Activated T-helper 9 cell treated with anti-CD3 and anti-CD28 coated beads, Interleukin-2, amount 50 U/mL, for 16 hours (primary cell): ENCODE measurements around the gene STARD13.

Source experiments
- DNase-seq: peaks from one replicate; pipeline ENCODE4 v3.0.0-alpha.2; 2020; ENCODE audit warnings: low read depth

STARD13 gene

GRCh38 chr13:33277037-33277740, 8.4 kb downstream of the STARD13 start:
- no peak for DNase-seq

DNA sequence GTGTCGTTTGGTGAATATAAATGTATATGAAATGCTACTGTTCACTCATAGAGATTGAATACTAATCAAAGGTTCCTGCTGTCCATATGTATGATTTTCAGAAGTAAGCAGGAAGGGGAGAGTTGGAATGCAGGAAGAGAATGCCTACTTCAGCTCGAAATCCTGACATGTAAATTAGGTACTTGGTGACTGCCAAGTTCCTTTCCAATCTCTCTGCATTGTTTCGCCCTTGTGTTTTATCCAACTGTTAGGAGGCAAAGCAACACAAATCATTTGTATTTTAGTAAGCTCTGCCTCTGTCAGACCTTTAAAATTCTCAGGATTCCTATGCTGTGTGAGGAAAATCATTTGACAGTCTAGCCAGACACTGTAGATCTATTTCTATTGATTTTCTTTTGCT, 9.0 kb downstream of the STARD13 start:
- no peak for DNase-seq

- DNase-seq = no peak
These were observed 9.6 kb downstream of the STARD13 start for GRCh38 chr13:33275916-33276315.

GRCh38 chr13:33274264-33274663, 11.3 kb downstream of the STARD13 start:
- DNase-seq = no peak

- DNase-seq = no peak
These were observed 12.9 kb downstream of the STARD13 start for GRCh38 chr13:33272531-33273124.

GRCh38 chr13:33271759-33272158, 13.8 kb downstream of the STARD13 start:
- no peak for DNase-seq

DNA sequence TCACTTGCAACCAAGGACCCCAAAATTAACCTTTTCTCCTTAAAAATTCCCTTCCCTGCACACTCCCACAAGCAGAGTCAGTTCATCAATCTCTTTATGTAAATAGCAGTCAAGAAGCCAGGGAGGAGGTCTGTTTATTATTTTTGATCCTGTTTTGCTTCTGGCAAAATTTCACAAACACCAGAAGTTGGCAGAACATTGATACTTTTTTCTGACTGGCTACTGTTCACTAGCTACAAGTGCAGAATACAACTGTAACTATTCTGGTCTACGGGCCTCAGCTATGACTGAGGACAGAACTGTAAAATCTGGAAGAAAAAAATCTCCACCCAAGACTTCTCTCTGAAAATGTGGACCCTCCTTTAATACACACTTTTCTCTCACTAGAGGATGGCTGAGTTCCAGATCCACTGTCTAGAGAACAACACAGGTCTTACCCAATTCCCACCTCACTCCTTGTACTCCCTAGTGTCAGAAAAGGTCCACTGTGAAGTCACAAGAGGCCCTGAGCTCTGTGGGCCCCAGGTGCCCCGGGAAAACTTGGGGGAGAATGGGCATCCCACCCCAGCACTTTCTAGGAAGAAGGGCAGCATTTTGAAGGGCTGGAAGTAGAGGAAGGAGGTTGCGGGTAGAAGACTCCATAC, 14.5 kb downstream of the STARD13 start:
- no peak for DNase-seq

DNA sequence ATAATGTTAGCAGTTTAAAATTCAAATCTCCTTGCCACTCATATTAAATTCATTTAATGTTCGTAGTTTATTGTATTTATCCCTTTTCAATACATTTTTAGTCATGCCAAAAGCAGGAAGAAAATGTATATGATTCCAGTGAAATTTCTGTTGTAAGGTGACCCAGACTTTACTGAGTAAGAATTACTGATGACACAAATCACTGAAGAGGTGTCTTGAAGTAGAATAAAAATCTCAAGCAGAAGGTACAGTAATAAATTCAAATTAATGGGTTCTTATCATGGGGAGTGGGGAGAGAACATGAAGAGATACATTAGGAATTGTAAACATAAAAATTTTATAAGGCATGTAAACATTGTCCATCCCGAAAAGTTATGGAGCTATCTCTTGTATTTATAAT, 19.9 kb downstream of the STARD13 start:
- no peak for DNase-seq

GRCh38 chr13:33265133-33265532, 20.4 kb downstream of the STARD13 start:
- DNase-seq = no peak

DNA sequence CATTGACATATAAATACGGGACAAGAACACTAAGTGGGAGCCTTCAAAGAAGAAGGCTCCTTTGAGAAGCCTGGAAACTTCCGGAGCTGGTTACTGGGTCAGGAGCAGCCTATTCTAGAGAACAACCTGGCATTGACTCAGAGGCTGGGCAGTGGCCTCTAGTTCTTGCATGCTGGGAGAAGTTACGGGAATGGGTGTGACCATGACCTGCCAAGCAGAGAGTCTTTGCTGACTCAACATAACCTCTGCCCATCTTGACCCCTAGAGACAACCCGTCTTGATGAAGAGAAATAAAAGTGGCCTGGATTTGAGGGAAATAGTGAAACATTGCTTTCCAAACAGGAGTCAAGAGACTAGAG, 21.0 kb downstream of the STARD13 start:
- no peak for DNase-seq

GRCh38 chr13:33263976-33264619, 21.5 kb downstream of the STARD13 start:
- no peak for DNase-seq

- DNase-seq = no peak
These were observed 22.1 kb downstream of the STARD13 start for GRCh38 chr13:33263484-33263883.

- DNase-seq = no peak
These were observed 22.6 kb downstream of the STARD13 start for GRCh38 chr13:33262997-33263396.

DNA sequence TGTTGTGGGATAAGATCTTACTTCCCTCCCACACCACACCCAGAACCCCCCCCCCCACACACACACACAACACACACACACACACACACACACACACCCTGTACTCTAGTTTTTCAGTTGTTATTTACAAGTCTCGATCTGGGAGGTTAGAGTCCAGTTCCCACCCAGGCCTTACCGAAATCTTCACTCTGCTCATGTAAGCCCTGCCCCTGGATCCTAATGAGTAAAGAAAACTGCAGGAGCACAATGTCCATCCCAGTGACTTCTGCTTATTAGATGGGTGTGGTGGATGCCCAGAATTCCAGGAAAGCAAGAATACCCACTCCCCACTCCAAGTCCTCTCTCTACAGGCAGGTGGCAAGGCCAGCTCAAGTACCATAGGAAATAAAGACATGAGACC, 23.0 kb downstream of the STARD13 start:
- DNase-seq = no peak

- DNase-seq = no peak
These were observed 23.5 kb downstream of the STARD13 start for GRCh38 chr13:33262062-33262487.

- DNase-seq = no peak
These were observed 24.0 kb downstream of the STARD13 start for GRCh38 chr13:33261387-33262061.

- DNase-seq = no peak
These were observed 25.1 kb downstream of the STARD13 start for GRCh38 chr13:33260168-33261098.

DNA sequence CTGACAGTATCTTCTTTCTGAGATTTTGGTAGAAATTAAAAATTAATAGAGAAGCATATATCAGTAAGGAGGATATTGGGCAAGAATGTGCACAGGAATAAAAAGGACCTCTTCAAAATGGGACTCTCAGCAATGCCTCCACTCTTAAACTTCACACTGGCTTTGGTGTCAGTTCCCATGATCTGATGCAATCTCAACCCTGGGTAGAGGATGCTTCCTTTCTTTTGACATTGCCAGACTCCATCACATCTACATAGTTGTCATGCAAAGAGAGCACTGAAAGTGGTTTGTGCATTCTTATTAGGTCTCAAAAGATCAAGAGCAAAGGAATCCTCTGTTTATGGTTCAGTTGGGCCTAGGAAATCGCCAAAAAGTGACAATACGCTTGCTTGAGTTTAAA, 26.3 kb downstream of the STARD13 start:
- DNase-seq = no peak

GRCh38 chr13:33258808-33259193, 26.8 kb downstream of the STARD13 start:
- DNase-seq = no peak

DNA sequence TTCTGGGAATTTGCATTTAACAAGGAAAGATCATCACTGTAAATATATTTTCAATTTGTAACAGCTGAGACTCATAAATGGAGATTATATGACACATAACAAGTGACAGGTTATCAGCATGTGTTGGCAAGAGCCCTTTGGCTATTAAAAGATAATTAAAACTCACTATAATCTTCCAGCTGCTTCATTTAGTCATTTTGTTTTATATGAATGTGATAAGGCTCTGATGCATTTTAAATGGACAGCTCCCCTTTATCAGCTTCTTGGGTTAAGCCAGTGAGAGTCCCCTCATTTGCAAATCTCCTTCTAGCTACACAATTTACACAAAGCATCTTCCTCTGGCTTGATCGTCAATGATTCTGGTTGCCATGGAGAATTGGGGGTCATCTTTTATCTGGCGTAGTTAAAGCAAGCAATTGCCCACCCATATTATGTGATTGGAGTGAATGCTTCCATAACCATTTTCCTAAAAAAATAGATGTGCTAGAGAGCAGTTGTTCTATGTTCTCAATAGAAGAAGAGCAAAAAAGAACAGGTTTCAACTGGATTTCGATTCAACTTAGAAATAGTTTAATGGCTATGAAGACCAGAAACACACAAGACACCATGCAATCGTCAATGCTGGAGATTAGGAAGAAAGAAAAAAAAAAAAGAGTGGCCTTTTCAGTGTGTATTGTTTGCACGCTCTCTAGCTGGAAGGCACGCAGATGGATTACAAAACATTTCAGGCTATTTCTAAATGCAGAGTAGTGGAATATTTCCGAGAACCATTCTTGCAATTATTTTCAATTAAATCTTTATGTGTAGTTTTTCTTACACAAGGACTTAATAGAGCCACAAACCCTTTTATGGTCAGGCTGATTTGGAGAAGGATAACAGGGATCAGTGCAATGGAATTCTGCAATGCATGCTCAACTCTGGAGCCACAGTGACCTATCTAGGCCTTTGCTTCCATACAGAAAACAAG, 27.4 kb downstream of the STARD13 start:
- no peak for DNase-seq
